ENCODE measurements around the gene LDLR. TPM values are rescaled to one million over a fixed set of nuclear protein-coding genes. Genes with fewer than 3 reads are reported as not detected.

Gene LDLR
- total RNA-seq, 4 donors from 2014 or later: 14.9 to 68.1 (median 32.6) TPM

GRCh38 chr19:11169896-11170678 lies 80.8 kb downstream of the LDLR start:
- Histone ChIP-seq H3K4me3 (no peak overlapping the region), H3K4me1 (peaks cover 5 to 85% (median 26%) of the 10 kb centered on the region in 3 donors), H3K27me3 (no peaks in the 10 kb centered on the region), H3K27ac (peak overlapping the region in 3 of 4 donors; percentile 81 to 95 (median 86)), H3K36me3 (peaks cover 0 to 95% of the 10 kb centered on the region in 2 donors), H3K9me3 (no peaks in the 10 kb centered on the region)
- 68 to 72% methylated on average over 9 to 12 of the region's 31 CpGs for WGBS, 2 donors (ENCODE audit: low coverage in 1 of 2)
- TF ChIP-seq, protein P1, sequence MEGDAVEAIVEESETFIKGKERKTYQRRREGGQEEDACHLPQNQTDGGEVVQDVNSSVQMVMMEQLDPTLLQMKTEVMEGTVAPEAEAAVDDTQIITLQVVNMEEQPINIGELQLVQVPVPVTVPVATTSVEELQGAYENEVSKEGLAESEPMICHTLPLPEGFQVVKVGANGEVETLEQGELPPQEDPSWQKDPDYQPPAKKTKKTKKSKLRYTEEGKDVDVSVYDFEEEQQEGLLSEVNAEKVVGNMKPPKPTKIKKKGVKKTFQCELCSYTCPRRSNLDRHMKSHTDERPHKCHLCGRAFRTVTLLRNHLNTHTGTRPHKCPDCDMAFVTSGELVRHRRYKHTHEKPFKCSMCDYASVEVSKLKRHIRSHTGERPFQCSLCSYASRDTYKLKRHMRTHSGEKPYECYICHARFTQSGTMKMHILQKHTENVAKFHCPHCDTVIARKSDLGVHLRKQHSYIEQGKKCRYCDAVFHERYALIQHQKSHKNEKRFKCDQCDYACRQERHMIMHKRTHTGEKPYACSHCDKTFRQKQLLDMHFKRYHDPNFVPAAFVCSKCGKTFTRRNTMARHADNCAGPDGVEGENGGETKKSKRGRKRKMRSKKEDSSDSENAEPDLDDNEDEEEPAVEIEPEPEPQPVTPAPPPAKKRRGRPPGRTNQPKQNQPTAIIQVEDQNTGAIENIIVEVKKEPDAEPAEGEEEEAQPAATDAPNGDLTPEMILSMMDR (IDR thresholded peaks at IDR 0.05): no peak
- TF ChIP-seq POLR2A (IDR thresholded peaks at IDR 0.05) (no peak), EP300 (IDR thresholded peaks at IDR 0.05) (no peak), POLR2AphosphoS5 (IDR thresholded peaks at IDR 0.05) (peak; percentile 60)
- ATAC-seq: peak; percentile 20

- H3K27me3 ChIP-seq: no peaks in the 10 kb centered on the region
- WGBS, 2 donors (ENCODE audit: low coverage in 1 of 2): 20 to 31% methylated on average over 3 to 5 of the region's 5 CpGs
- TF ChIP-seq, protein P1 (IDR thresholded peaks at IDR 0.05): no peak
- TF ChIP-seq POLR2AphosphoS5 (IDR thresholded peaks at IDR 0.05): no peak
- TF ChIP-seq EP300 (IDR thresholded peaks at IDR 0.05): no peak
- no peak for TF ChIP-seq POLR2A (IDR thresholded peaks at IDR 0.05)
- no peak overlapping the region for H3K4me3 ChIP-seq
- peaks cover 0 to 75% (median 16%) of the 10 kb centered on the region in 3 donors for H3K4me1 ChIP-seq
- peaks cover 0 to 100% of the 10 kb centered on the region in 2 donors for H3K36me3 ChIP-seq
- no peak for ATAC-seq
- peak overlapping the region; percentile 19 to 95 (median 84) for H3K27ac ChIP-seq
- no peaks in the 10 kb centered on the region for H3K9me3 ChIP-seq
These were observed 81.9 kb downstream of the LDLR start for GRCh38 chr19:11171144-11171543.

DNA sequence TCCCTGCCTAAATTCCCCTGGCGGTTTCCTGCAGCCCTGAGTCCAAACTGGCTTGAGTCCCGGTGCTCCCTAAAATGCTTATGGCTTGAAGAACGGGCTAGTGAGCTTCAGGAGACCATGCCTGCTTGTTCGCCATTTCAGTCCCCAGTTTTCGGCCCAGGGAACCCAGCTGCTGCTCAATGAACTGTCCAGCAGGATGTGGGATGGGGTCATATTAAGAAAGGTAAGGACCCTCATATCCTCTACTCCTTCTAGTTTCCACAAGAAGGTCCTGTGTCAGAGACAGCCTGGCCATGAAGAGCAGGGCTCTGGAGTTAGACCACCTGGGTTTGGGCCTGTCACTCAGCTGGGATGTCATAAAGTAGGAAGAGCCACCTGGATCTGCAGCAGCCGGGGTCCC lies 83.3 kb downstream of the LDLR start:
- no peaks in the 10 kb centered on the region for H3K27me3 ChIP-seq
- TF ChIP-seq, protein P1 (IDR thresholded peaks at IDR 0.05): no peak
- no peak for TF ChIP-seq POLR2AphosphoS5 (IDR thresholded peaks at IDR 0.05)
- no peak for TF ChIP-seq EP300 (IDR thresholded peaks at IDR 0.05)
- no peak for TF ChIP-seq POLR2A (IDR thresholded peaks at IDR 0.05)
- 47% methylated on average over 2 of the region's 6 CpGs; no CpG with 5 or more reads in 1 of the 2 donors for WGBS, 2 donors (ENCODE audit: low coverage in 1 of 2)
- H3K4me3 ChIP-seq: no peak overlapping the region
- ATAC-seq: no peak
- H3K36me3 ChIP-seq: peaks cover 0 to 100% of the 10 kb centered on the region in 2 donors
- no peaks in the 10 kb centered on the region for H3K9me3 ChIP-seq
- H3K27ac ChIP-seq: peak overlapping the region in 3 of 4 donors; percentile 56 to 95 (median 86)
- H3K4me1 ChIP-seq: peaks cover 0 to 61% (median 9%) of the 10 kb centered on the region in 3 donors

- Histone ChIP-seq H3K4me1 (peaks cover 0 to 61% (median 9%) of the 10 kb centered on the region in 3 donors), H3K4me3 (no peak overlapping the region), H3K27me3 (no peaks in the 10 kb centered on the region), H3K9me3 (no peaks in the 10 kb centered on the region), H3K27ac (peak overlapping the region in 3 of 4 donors; percentile 56 to 95 (median 86)), H3K36me3 (peaks cover 0 to 100% of the 10 kb centered on the region in 2 donors)
- TF ChIP-seq POLR2AphosphoS5 (IDR thresholded peaks at IDR 0.05) (no peak), EP300 (IDR thresholded peaks at IDR 0.05) (no peak), POLR2A (IDR thresholded peaks at IDR 0.05) (no peak)
- TF ChIP-seq, protein P1 (IDR thresholded peaks at IDR 0.05): no peak
- 64 to 76% methylated on average over 3 to 5 of the region's 8 CpGs for WGBS, 2 donors (ENCODE audit: low coverage in 1 of 2)
- no peak for ATAC-seq
These were observed 84.4 kb downstream of the LDLR start for GRCh38 chr19:11173516-11174155.
